ENCODE data around the gene MAFG.
"Not testable (repeated sequence)": the region's sequence is repeated elsewhere in the genome, so short reads cannot be mapped to it uniquely, and the experiment has no call there.

MAFG gene

DNA sequence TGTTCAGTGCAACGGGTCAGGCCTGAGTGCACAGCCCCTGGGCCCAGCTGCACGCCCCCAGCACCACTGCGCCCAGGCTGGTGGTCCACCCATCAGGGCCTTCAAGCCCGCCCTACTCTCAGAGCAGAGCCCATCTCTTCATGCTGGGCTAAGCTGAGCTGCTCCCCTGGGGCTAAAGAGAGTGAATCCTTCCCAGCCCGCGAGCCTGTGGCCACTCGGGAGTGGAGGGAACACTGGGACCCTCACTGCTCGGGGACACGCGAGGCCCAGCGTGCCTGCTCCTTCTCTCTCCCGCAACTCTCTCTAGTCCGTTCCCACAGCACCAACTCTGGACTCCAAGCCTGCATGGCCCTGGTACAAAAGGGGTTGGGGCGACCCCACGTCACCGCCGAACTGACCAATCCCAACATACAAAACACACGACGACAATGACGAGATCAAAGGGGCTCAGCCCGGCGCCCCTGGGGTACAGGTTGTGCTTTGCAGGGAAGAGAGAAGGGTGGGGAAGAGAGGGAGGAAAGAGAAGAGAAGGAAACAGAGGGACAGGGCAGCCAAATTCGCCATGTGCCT is 5.5 kb downstream of the MAFG start:
- no peak for DNase-seq

DNA sequence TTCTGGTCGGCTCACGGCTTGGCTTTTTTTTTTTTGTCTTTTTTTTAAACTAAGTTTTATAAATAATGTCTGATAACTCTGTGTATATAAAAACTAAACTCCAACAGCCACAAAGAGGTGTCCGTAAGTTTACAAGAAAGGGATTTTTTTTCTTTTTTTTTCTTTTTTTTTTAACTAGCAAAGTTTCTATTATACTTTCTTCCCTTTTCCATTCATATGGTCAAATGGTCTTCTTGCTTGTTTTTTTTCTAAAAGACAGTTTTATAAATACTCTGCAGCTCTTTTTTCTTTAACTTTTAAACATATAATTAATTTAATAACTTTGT is 6.0 kb downstream of the MAFG start:
- DNase-seq = no peak

DNA sequence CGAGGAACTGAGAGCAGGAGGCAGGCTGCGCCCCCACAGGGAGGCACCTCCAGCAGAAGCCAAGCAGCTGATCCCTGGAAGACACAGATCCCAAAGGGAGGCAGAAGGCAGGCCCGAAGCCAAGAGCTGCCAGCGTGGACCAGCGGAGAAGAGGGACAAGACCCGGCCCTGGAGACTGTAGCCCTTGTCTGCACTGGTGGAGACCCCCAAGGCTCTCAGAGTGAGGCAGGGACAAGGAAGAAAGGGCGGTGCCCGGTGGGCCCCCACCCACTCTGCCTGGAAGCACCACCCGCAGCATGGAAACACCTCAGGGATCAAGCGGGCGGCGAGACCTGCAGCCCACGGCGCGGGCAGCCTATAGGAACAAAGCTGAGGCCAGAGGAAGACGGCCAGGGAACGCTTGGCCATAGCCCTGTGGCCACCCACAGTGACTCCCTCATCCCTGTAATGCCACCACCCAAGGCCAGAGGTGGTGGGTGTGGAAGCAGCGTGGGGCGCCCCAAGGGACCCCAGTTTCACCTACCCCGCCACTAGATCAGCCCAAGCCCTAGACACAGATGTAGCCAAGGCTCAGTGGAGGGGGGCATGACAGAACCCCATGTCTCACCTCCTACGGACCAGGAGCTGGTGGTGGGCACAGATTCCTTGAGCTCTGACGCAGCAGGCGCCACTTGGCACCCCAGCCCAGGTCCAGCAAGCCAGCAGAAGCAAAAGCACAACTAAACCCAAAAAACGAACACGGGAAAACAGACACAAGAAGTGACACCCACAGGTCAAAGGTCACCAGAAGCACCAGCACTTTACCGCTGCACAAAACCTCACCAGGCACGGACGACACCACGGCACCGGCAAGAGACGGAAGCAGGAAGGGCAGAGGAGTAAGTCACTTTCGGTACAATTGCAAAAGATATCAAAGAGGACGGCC is 6.7 kb downstream of the MAFG start:
- no peak for DNase-seq

DNA sequence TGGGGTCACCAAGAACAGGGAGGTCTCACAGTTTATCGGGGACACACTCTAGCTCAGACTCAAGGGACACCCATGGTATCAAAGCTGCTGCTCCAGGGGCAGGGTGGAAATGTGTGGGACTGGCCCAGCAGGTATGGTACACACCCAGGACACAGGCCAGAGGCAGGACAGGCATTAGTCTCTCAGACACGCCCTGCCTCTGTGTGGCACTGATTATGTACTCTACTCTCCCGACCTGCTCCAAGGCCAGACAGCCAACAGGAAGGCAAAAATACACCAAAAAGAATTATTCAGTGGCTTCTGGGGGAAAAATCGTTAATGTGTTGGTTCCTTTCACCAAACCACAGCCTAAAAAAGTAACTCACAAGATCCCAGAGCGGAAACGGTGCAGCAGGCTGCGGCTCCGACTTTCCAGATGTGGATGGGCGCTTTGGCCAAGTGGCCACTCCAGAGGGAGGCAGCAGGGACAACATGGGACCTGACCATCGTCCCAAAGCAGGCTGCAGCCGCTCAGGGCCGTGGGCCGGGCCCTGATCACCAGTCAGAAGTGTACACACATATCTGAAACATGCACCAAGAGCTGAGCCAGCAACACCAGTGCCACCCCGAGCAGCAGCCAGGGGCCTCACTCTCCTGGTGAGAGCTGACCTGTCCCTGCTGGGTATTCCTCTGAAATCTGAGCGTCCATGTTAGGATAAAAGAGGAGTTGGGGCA is 8.5 kb downstream of the MAFG start:
- no peak for DNase-seq

DNA sequence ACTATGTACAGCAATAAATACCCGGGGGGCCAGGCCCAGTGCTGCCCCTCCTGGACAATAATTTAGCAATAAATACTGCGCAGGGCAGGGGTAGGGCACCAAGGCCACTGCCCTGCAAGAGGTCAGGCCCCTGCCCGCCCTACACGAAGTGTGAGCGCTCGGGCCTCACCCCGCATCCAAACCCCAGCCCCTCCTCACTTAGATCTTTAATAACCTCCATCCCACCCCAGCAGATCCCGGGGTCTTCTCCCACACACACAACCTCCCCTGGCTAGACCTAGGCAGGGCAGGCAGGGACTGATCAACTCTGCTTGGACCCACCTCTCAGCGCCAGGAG is 9.2 kb downstream of the MAFG start:
- DNase-seq = not testable (repeated sequence)

DNA sequence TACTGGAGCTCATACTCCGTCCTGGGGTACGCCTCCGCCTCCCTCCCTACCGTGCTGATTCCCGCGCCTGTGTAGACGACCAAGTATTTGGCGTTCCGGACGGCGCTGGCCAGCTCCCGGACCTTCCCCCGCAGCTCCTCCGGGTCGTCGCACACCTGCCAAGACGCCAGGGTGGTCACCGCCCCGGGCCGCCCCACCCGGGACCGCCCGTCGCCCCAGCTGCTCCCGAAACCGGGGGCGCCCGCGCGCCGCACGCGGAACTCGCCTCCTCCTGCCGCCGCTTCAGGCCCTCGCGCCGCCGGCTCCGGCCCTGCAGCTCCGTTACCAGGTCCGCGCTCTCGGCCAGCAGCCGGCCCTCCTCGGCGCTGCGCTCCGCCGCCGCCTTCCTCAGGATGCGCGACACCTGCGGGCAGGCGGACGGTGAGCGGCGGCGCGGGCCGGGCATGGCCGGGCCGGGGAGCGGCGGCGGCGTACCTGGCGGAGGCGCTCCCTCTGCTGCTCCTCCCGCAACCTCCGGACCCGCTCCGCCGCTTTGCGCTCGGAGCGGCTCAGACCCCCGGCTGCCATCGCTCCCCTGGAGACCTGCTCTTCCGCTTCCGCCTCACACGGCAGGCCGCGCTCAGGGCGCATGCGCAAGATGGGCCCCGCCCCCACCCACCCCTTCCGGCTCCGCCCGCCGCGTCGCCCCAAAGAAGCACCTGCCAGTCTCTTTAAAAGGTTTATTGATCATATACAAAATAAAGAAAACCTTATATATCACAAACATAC is 9.8 kb downstream of the MAFG start, which contains the start of gene SIRT7:
TSS of gene SIRT7 (minus strand) at position 612 of the 768 bp plus-strand sequence. CDS start at position 567, 45 bp downstream.
- DNase-seq = peak; percentile 90

DNA sequence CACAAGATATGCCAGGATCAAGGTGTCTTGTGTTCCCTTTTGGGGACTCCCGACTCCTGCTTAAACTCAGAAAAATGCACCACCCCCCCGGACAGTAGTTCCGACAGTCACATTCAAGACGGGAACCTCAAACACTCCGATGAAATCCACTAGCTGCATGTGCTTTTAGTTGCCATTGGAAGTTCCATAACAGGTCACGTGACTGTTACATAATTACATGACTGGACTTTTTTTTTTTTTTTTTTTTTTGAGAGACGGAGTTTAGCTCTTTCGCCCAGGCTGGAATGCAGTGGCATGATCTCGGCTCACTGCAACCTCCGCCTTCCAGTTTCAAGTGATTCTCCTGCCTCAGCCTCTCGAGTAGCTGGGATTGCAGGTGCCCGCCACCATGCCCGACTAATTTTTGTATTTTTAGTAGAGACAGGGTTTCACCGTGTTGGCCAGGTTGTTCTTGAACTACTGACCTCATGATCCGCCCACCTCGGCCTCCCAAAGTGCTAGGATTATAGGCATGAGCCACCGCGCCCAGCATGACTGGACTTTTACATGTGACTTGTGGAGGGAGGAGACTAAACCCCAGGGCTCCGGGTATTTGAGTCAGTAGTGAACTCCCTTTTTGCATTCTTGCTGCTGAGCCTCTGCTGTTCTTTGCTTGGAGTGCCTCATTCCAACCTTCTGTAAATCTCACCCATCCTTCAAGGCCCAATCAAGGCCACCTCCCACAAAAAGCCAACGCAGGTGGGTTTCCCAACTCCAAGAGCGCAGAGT is 11.1 kb downstream of the MAFG start:
- no peak for DNase-seq

DNA sequence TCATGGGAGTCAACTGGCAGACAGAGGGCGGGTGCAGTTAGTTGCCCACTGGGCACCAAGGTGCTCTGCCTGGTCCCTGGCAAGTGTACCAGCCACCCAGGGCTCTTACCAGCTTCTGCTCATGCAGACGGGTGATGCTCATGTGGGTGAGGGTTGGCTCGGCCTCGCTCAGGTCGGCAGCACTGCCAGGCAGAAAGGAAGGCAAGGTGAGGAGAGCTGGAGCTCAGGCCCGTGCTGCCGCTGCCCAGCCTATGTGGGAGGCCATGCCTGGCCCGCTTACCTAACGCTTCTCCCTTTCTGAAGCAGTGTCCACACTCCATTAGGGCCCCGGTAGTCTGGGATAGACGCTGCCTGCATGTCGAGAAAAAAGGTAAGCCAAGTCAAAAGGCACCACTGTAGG is 12.2 kb downstream of the MAFG start:
- DNase-seq = no peak

DNA sequence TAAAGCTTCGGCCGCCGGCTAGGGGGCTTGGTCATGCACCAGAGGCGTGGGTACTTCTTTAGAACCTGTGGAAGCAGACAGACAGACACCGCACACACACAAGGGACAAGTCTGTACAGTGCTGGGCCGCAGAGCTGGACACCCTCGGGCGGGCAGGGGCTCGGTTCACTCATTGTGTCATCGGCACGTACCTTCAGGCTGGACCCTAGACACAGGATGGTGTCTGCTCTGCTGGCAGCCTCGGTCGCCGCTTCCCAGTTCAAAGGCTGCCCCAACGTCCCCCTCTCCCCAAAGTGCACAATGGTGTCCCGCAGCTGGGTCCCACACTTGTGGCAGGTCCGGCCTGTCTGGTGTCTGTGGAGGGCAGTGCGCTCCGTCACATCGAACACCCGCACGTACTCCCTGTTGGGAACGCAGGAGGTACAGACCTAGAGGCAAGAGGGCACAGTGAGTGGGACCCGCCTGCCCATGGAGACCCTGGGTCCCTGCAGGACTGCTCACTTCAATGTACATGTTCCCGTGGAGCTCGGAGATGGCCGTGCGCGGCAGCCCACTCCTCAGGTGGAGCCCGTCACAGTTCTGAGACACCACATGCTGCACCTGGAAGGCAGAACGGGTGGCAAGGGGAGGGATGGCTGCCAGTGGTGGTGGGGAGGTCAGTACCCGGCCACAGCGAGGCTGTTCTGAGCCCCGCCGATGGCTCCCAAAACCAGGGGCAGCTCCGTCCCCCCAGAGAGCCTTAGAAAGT is 13.3 kb downstream of the MAFG start:
- no peak for DNase-seq

DNA sequence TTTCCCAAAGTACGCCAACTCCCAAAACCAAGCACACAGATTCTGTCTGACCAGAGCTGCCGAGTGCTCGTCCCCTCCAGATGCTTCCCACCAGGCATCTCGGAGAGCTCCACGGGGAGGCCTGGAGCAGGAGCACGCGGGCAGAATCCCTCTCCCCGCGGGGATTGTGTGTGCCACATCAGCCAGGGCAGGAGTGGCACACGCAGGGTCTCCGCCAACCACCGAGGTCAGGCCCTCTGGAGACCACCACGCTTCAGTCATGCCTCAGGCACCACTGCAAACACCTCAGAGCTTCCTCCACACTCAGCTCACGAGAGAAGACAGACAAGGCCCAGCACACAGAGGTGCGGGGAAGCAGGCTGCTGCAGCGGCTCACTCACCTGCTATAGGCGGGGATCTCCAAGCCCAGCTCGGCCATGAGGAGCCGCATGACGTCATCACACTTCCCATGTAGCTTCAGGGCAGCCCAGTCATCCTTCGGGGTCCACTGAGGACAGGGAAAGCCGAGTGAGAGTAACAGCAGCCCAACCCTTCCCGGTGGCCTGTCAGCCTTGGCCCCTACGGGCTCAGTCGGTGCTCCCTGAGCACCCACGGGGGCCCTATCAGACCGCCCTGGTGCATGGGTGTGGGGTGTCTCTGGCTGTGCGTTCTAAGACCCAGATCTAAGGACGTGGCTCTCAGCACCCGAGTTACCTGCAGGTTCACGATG is 14.0 kb downstream of the MAFG start:
- DNase-seq = no peak

DNA sequence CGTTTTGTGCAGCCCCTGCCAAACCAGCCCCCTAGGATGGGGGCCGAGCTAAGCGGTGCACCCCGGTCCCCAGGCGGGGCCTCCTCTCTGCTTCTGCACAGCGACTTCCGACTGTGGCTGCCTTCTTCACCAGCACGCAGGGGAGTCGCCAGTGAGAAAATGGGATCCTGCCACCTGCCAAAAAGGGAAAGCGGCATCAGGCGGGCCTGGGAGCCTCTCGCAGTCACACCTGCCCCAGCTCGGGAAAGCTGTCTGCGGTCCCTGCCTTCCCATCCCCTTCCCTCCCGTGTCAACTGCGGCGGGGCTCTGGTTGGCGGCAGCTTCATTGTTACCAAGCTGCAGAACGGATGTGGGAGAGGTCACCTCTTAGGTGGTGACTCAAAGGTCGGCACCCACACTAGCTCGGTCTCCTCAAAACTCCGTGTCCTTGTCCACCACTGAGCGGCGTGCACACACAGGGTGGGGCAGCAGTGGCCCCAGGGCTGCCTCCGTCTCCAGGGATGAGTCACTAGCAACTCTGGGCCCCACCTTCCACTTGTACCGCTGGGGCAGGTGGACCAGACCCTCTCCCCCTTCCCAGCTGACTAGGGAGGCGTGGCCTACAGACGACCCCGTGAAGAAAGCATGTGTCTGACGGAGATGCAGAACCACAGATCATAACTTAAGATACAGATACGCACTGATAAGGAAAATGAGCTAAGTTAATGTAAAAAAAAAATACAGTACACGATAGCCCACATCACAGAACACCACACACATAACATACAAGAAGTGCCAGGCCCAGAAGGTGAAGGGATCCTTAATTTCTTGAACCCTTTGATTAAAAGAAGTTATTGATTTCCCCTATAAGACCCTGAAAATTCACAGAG is 14.9 kb downstream of the MAFG start:
- DNase-seq = no peak

DNA sequence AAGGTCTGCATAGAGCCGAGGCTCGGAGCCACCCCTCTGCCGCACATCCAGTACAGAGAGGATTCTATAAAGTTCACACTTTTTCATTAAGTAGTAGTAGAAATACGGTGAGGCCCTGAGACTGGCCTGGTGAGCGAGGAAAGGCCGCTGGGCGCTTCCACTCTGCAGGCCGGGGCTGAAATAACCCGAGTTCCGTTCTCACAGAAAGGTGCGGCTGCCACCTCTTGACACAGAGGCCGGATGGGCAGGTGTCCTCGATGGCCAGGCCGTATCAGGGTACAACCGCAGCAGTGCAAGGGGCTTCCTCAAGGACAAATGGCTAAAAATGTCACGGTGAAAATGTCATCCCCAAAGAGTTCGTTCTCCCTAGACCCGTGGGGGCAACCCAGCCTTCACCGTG is 15.6 kb downstream of the MAFG start:
- no peak for DNase-seq

DNA sequence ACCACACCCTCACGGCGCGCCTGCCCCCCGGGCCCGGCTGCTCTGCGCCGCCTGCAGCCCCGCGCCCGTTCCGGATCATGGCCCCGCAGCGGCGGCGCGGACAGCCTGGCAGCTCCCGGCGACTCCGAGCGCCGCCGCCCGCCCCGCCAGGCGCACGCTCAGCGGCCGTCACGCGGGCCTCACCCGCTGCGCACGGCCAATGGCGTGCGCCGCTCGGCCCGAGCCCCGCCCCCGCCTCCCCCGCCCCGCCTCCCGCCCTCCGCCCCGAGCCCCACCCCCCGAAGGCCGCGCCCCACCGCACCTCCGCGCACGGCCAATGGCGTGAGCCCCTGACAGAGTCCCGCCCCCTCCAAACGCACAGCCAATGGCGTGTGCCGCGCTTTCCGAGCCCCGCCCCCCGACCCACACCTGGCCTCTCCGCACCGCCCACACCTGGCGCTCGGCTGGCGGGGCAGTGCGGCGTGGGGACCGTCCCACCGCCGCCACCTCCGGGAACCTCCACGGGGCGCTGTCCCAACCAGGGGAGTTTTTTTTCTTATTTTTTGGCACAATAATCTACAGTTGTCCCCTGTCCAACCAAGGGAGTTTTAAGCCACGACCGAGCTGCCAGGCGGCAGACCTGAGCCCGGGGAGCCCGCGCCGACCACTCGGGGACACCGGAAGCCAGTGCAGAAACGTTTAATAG is 16.1 kb downstream of the MAFG start, which contains the start of gene PCYT2:
TSS of gene PCYT2 (minus strand) at position 123 of the 685 bp plus-strand sequence. CDS start at position 79, 44 bp downstream.
- peak; percentile 95 for DNase-seq

DNA sequence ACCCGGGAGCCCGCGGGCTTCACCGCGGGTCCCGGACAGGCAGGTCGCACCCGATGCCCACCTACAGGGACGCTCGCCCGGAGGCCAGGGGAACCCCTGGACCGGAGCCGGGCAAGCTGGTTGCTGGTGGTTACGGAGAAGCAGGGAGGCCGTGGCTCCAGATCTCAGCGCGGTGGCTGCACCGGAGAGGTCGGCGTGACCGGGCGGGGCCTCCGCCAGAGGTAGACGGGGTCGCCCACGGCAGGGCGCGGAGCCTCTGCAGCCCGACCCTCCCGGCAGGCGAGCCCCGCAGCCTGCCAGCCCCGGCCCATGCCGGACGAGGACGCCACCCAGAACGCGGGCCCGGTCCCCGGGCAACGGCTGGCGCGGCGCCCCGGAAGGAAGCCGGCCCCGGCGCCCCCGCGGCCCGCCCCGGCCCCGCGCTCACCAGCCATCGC is 16.7 kb downstream of the MAFG start:
- DNase-seq = no peak

DNA sequence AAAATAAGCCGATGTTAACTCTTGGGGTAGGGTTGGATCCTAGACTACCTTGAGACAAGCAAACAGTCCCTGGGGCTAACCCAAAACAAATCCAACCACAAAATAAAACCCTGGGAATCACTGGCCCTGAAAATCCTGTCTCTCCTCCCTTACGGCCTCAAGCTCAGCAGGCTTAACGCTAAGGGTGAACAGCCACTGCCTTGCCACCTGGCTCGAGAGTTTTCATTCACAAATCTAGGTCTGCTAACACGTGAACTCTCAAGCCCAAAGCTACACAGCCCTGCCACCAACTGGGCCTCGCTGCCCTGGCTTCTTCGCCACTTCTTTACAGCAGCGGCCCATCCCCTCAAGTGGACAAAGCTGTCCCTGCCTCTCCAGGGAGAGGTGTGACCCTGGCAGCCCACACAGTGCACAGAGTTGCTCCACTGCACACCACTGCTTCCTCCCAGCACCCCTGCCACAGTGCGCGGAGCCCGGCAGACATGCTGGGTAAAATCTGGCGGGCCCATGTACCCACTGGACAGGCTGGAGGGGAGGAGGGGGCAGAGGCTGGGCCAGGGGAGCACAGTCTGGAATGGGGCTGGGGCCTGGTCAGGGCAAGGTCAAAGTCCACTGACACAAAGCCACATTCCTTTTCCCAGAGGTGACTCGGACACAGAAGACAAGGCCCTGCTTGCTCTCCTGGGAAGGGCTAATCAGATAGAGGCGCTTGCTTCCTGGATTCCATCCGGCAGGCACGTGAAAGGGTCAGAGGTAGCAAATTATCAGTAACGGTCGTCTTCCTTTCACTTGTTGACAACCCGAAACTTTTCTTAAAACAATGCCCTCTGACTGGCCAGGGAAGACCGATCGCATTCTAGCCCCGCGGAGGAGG is 17.3 kb downstream of the MAFG start:
- no peak for DNase-seq

DNA sequence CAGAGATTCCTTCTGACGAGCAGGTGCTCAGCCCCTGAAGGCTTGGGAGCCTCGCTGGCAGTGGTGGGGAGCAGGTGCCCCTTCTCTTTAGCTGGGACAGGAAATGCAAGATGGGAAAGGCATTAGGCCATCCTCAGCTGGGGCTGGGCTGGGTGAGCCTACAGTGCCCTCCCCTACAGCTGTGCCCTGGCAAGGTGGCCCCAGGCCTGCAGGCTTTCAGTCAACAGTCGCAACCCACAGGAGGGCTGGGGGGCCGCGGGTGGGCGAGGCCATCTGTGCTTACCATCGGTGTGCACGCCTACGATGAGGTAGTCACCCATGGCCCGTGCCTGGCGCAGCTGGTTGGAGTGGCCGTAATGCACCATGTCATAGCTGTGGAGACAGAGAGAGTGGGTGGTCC is 18.3 kb downstream of the MAFG start:
- no peak for DNase-seq

DNA sequence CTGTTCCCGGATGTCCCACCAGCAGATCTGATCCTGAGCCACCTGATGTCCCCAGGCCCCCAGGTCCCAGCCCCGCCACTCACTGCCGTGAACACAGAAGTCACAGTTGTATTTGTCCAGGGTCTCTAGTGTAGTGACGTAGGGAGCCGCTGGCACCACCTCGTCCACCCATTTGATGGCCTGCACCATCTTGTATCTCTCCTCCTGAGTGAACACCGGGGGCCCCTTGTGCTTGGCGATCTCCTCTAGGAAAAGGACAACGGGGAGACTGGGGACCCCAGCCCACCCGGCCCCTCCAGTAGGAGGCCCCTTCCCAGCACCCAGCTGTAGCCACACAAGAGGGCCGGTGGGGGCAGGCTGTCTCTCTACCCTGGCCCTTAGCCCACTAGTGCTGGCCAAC is 18.7 kb downstream of the MAFG start:
- no peak for DNase-seq
